SK-N-SH (cell line): ENCODE measurements around the gene SETBP1. TPM values are rescaled to one million over a fixed set of nuclear protein-coding genes. Genes with fewer than 3 reads are reported as not detected.

ENCODE experiments used
- CTCF ChIA-PET: fragments of 300-600, 350-600 bp; formaldehyde crosslinking; extraction: SDS; loops from one replicate; lab custom pipeline; 2021; lab: Yijun Ruan, JAX
- POLR2A ChIA-PET: fragments of 350-600 bp; sonication (Branson Sonifier 250); formaldehyde crosslinking; extraction: SDS; loops from one replicate; lab custom pipeline; 2020; ENCODE audit warnings: antibody characterized with exemption, inconsistent platforms; lab: Yijun Ruan, JAX
- DNase-seq: peaks from one replicate; pipeline ENCODE4 v3.0.0; 2012
- H2AFZ ChIP-seq: fragments of 200-600 bp; sonication (generic); 2 replicates; pipeline ENCODE4 v1.8.1; 2016; ENCODE audit warnings: antibody characterized with exemption, mild to moderate bottlenecking, low read depth
- H3F3A ChIP-seq: fragments of 200-600 bp; sonication (generic); replicated peaks from 2 replicates; pipeline ENCODE3; 2016; ENCODE audit warnings: antibody characterized with exemption, mild to moderate bottlenecking; ENCODE audit not compliant: insufficient read depth
- H3K27ac ChIP-seq, 2 experiments: fragments of 200-500 bp in 1 of 2; fragments of 200-600 bp in 1 of 2; sonication (Bioruptor generic) in 1 of 2; sonication (generic), shearing (Covaris generic) in 1 of 2; 2 replicates each; pipeline versions ENCODE4 v1.5.1 to v1.6.1; 2014 to 2016; ENCODE audit warnings: low read depth in 2 of 2, inconsistent platforms in 1 of 2, low read length in 1 of 2, mild to moderate bottlenecking in 1 of 2, mixed read lengths in 1 of 2
- H3K27me3 ChIP-seq: fragments of 200-600 bp; sonication (generic), shearing (Covaris generic); 2 replicates; pipeline ENCODE4 v1.6.1; 2016; ENCODE audit warnings: mixed run types; ENCODE audit not compliant: insufficient read depth
- H3K36me3 ChIP-seq, 2 experiments: fragments of 200-500 bp in 1 of 2; fragments of 200-600 bp in 1 of 2; sonication (Bioruptor generic) in 1 of 2; sonication (generic) in 1 of 2; replicated peaks in 1 of 2; 2 replicates each; pipeline versions ENCODE3 to v1.5.1; 2014 to 2016; ENCODE audit warnings: low read length in 1 of 2, mild to moderate bottlenecking in 1 of 2; ENCODE audit not compliant: insufficient read depth in 2 of 2, control insufficient read depth in 1 of 2
- H3K4me1 ChIP-seq, 2 experiments: fragments of 200-500 bp in 1 of 2; fragments of 200-600 bp in 1 of 2; sonication (Bioruptor generic) in 1 of 2; sonication (generic), shearing (Covaris generic) in 1 of 2; 2 replicates each; pipeline versions ENCODE4 v1.5.1 to v1.6.1; 2014 to 2016; ENCODE audit warnings: low read depth in 1 of 2, low read length in 1 of 2, mixed run types in 1 of 2; ENCODE audit not compliant: insufficient read depth in 2 of 2, control insufficient read depth in 1 of 2
- H3K4me2 ChIP-seq: fragments of 200-600 bp; sonication (generic), shearing (Covaris generic); 2 replicates; pipeline ENCODE4 v1.6.1; 2017; ENCODE audit warnings: mixed run types
- H3K4me3 ChIP-seq, 2 experiments: fragments of 200-500 bp in 1 of 2; fragments of 200-600 bp in 1 of 2; sonication (Bioruptor generic) in 1 of 2; sonication (generic), shearing (Covaris generic) in 1 of 2; 2 replicates each; pipeline versions ENCODE4 v1.5.1 to v1.8.1; 2014 to 2016; ENCODE audit warnings: low read depth in 2 of 2, inconsistent platforms in 1 of 2, low read length in 1 of 2, mild to moderate bottlenecking in 1 of 2, mixed read lengths in 1 of 2, moderate library complexity in 1 of 2
- H3K79me2 ChIP-seq: fragments of 200-600 bp; sonication (generic); 2 replicates; pipeline ENCODE4 v1.8.1; 2017; ENCODE audit warnings: mild to moderate bottlenecking; ENCODE audit not compliant: insufficient read depth
- H3K9ac ChIP-seq: fragments of 200-600 bp; sonication (generic); 2 replicates; pipeline ENCODE4 v1.6.1; 2017; ENCODE audit warnings: mixed run types
- H3K9me2 ChIP-seq: fragments of 200-600 bp; sonication (generic); 2 replicates; pipeline ENCODE4 v1.6.1; 2017; ENCODE audit warnings: mixed run types
- H3K9me3 ChIP-seq: fragments of 200-600 bp; sonication (generic); 2 replicates; pipeline ENCODE4 v1.6.1; 2017; ENCODE audit warnings: mixed run types, mild to moderate bottlenecking, moderate library complexity
- H4K20me1 ChIP-seq: fragments of 200-600 bp; sonication (generic); 2 replicates; pipeline ENCODE4 v1.6.1; 2017; ENCODE audit warnings: mild to moderate bottlenecking, mixed run types; ENCODE audit not compliant: insufficient read depth
- CHD2 ChIP-seq: fragments of 150-350 bp; IDR thresholded peaks from 2 replicates; pipeline ENCODE4 v1.6.1; 2018; ENCODE audit warnings: low read length; ENCODE audit not compliant: partially characterized antibody
- CTCF ChIP-seq: fragments of 200-600 bp; sonication (generic); IDR thresholded peaks from 2 replicates; pipeline ENCODE4 v1.6.1; 2017; ENCODE audit warnings: antibody characterized with exemption, mild to moderate bottlenecking, moderate library complexity
- EP300 ChIP-seq, 2 experiments: IDR thresholded peaks; 2 replicates each; pipeline versions ENCODE4 v1.4.0 to v1.6.1; 2012; ENCODE audit warnings: borderline replicate concordance in 1 of 2, low read depth in 1 of 2, low read length in 1 of 2
- FOSL2 ChIP-seq: IDR thresholded peaks from 2 replicates; pipeline ENCODE4 v1.4.0; 2012; ENCODE audit warnings: low read depth, mild to moderate bottlenecking, moderate library complexity, borderline replicate concordance
- GABPA ChIP-seq: IDR thresholded peaks from 2 replicates; pipeline ENCODE4 v1.4.0; 2012; ENCODE audit warnings: low read depth, mild to moderate bottlenecking
- GATA2 ChIP-seq: sonication (generic); formaldehyde crosslinking; IDR thresholded peaks from 2 replicates; pipeline ENCODE4 v1.5.0; 2020; ENCODE audit warnings: mild to moderate bottlenecking, missing genetic modification reagents
- MAX ChIP-seq: IDR thresholded peaks from 2 replicates; pipeline ENCODE4 v1.4.0; 2012; ENCODE audit warnings: low read depth
- MEF2A ChIP-seq: IDR thresholded peaks from 2 replicates; pipeline ENCODE4 v1.4.0; 2012; ENCODE audit warnings: low read depth, borderline replicate concordance
- NFIC ChIP-seq: IDR thresholded peaks from 2 replicates; pipeline ENCODE4 v1.4.0; 2012; ENCODE audit warnings: borderline replicate concordance
- POLR2AphosphoS5 ChIP-seq: IDR thresholded peaks from 2 replicates; pipeline ENCODE4 v1.6.1; 2012; ENCODE audit warnings: low read depth, low read length
- RAD21 ChIP-seq: IDR thresholded peaks from 2 replicates; pipeline ENCODE4 v1.6.1; 2012; ENCODE audit warnings: mild to moderate bottlenecking, low read length
- RFX5 ChIP-seq: IDR thresholded peaks from 2 replicates; pipeline ENCODE4 v1.6.1; 2012; ENCODE audit warnings: mild to moderate bottlenecking, improper control_type of control experiment, low read length
- RXRA ChIP-seq: IDR thresholded peaks from 2 replicates; pipeline ENCODE4 v1.4.0; 2012; ENCODE audit warnings: low read depth, mild to moderate bottlenecking, borderline replicate concordance
- SIN3A ChIP-seq: IDR thresholded peaks from 2 replicates; pipeline ENCODE4 v1.6.1; 2012; ENCODE audit warnings: low read depth, mild to moderate bottlenecking, low read length, moderate library complexity, borderline replicate concordance
- SMC3 ChIP-seq: IDR thresholded peaks from 2 replicates; pipeline ENCODE4 v1.6.1; 2012; ENCODE audit warnings: low read depth, low read length, improper control_type of control experiment
- USF2 ChIP-seq: fragments of 150-350 bp; IDR thresholded peaks from 2 replicates; pipeline ENCODE4 v1.6.1; 2017; ENCODE audit warnings: antibody characterized with exemption, low read length, low read depth, borderline replicate concordance
- WGBS: methylation state at CpG from one replicate; pipeline ENCODE4 v1.1.6; 2017; ENCODE audit warnings: low lambda C conversion rate; 5-methylcytosine and 5-hydroxymethylcytosine counted together
- polyA plus RNA-seq, 3 experiments: library from polyadenylated mRNA; depleted of rRNA; stranded (reverse); fragments of >200 nt; gene quantifications; 2 replicates each; pipeline ENCODE4 v1.2.3, GENCODE V29; 2012
- TF ChIP-seq, protein P1 (sequence below): IDR thresholded peaks from 2 replicates; pipeline ENCODE4; 2012
- TF ChIP-seq, protein P2 (sequence below): IDR thresholded peaks from 2 replicates; pipeline ENCODE4 v1.6.1; 2012; ENCODE audit warnings: mild to moderate bottlenecking, low read depth, low read length, moderate library complexity
- TF ChIP-seq, protein P3 (sequence below): IDR thresholded peaks from 2 replicates; pipeline ENCODE4 v1.4.0; 2012; ENCODE audit warnings: low read depth, borderline replicate concordance

SETBP1 gene
- polyA plus RNA-seq, 1 of the 3 experiments (the other 2 are of a cell fraction), result 3.0 TPM

- DNase-seq, result no peak
- peaks cover 0 to 13% of the 10 kb centered on the region in 2 experiments; a peak in 1 of 4 replicates for H3K4me1 ChIP-seq
- TF ChIP-seq GATA2 (CRISPR knock-in tag) (no peak), MEF2A (no peak), CTCF (no peak), GABPA (no peak), SIN3A (no peak), RXRA (no peak), CHD2 (no peak), FOSL2 (no peak), NFIC (no peak), MAX (no peak), RFX5 (no peak), RAD21 (no peak), SMC3 (no peak), EP300 (IDR thresholded peaks at IDR 0.05; ENCODE audit: borderline replicate concordance in 1 of 2, low read depth in 1 of 2, low read length in 1 of 2) (no peak), POLR2AphosphoS5 (no peak), USF2 (no peak)
- TF ChIP-seq, protein P1, sequence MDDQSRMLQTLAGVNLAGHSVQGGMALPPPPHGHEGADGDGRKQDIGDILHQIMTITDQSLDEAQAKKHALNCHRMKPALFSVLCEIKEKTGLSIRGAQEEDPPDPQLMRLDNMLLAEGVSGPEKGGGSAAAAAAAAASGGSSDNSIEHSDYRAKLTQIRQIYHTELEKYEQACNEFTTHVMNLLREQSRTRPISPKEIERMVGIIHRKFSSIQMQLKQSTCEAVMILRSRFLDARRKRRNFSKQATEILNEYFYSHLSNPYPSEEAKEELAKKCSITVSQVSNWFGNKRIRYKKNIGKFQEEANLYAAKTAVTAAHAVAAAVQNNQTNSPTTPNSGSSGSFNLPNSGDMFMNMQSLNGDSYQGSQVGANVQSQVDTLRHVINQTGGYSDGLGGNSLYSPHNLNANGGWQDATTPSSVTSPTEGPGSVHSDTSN, result no peak
- TF ChIP-seq, protein P2, sequence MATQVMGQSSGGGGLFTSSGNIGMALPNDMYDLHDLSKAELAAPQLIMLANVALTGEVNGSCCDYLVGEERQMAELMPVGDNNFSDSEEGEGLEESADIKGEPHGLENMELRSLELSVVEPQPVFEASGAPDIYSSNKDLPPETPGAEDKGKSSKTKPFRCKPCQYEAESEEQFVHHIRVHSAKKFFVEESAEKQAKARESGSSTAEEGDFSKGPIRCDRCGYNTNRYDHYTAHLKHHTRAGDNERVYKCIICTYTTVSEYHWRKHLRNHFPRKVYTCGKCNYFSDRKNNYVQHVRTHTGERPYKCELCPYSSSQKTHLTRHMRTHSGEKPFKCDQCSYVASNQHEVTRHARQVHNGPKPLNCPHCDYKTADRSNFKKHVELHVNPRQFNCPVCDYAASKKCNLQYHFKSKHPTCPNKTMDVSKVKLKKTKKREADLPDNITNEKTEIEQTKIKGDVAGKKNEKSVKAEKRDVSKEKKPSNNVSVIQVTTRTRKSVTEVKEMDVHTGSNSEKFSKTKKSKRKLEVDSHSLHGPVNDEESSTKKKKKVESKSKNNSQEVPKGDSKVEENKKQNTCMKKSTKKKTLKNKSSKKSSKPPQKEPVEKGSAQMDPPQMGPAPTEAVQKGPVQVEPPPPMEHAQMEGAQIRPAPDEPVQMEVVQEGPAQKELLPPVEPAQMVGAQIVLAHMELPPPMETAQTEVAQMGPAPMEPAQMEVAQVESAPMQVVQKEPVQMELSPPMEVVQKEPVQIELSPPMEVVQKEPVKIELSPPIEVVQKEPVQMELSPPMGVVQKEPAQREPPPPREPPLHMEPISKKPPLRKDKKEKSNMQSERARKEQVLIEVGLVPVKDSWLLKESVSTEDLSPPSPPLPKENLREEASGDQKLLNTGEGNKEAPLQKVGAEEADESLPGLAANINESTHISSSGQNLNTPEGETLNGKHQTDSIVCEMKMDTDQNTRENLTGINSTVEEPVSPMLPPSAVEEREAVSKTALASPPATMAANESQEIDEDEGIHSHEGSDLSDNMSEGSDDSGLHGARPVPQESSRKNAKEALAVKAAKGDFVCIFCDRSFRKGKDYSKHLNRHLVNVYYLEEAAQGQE, result no peak
- TF ChIP-seq, protein P3, sequence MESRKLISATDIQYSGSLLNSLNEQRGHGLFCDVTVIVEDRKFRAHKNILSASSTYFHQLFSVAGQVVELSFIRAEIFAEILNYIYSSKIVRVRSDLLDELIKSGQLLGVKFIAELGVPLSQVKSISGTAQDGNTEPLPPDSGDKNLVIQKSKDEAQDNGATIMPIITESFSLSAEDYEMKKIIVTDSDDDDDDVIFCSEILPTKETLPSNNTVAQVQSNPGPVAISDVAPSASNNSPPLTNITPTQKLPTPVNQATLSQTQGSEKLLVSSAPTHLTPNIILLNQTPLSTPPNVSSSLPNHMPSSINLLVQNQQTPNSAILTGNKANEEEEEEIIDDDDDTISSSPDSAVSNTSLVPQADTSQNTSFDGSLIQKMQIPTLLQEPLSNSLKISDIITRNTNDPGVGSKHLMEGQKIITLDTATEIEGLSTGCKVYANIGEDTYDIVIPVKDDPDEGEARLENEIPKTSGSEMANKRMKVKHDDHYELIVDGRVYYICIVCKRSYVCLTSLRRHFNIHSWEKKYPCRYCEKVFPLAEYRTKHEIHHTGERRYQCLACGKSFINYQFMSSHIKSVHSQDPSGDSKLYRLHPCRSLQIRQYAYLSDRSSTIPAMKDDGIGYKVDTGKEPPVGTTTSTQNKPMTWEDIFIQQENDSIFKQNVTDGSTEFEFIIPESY, result no peak
- ChIA-PET CTCF (interaction anchor here (0.6 kb wide), 1 partner anchor 587 kb away, joined by 3 read pairs; no protein-coding TSS in a partner anchor), POLR2A (no interaction called here)
- WGBS, result 86% methylated on average over 5 of the region's 5 CpGs
- no peaks in the 10 kb centered on the region for H3K9me2 ChIP-seq
- no peaks in the 10 kb centered on the region for H4K20me1 ChIP-seq
- no peaks in the 10 kb centered on the region for H3K27me3 ChIP-seq
- no peaks in the 10 kb centered on the region for H3K9me3 ChIP-seq
- no peak overlapping the region for H3K27ac ChIP-seq
- no peak overlapping the region for H3K4me3 ChIP-seq
- H3K79me2 ChIP-seq, result no peaks in the 10 kb centered on the region
- no peak overlapping the region for H2AFZ ChIP-seq
- H3F3A ChIP-seq, result no peaks in the 10 kb centered on the region
- no peak overlapping the region for H3K4me2 ChIP-seq
- H3K36me3 ChIP-seq, result peaks cover 0 to 15% of the 10 kb centered on the region in 2 experiments
- no peak overlapping the region for H3K9ac ChIP-seq
Observed at GRCh38 chr18:44716697-44717163, 36.0 kb downstream of the SETBP1 start.
